PC-3 (cell line): ENCODE data around the gene UFD1. TPM values are rescaled to one million over a fixed set of nuclear protein-coding genes. Genes with fewer than 3 reads are reported as not detected.

Experiments
- ATAC-seq: fragments of 200-7000 bp; cut with Tn5 transposase; 2 replicates; pipeline ENCODE4 v1.9.1; 2020; ENCODE audit warnings: mild to moderate bottlenecking, moderate library complexity
- BruUV-seq: library from RNA; stranded (reverse); fragments of 400-500 nt; replicated peaks from 2 replicates; lab custom pipeline; 2021; lab: Mats Ljungman, UMichigan
- CTCF ChIA-PET: fragments of 300-600 bp; sonication (Branson Sonifier 250); formaldehyde crosslinking; loops from one replicate; lab custom pipeline; 2022; ENCODE audit warnings: antibody characterized with exemption; lab: Charles Lee
- POLR2A ChIA-PET: fragments of 300-600 bp; sonication (Branson Sonifier 250); formaldehyde crosslinking; loops from one replicate; lab custom pipeline; 2022; ENCODE audit warnings: antibody characterized with exemption; ENCODE audit not compliant: unreplicated experiment; lab: Charles Lee
- DNase-seq: peaks from one replicate; pipeline ENCODE4 v3.0.0-alpha.2; 2015
- H2AFZ ChIP-seq: fragments of 300-600 bp; sonication (generic); 2 replicates; pipeline ENCODE4 v1.6.0; 2016; ENCODE audit warnings: antibody characterized with exemption, low read length
- H3F3A ChIP-seq: fragments of 300-600 bp; sonication (generic); one replicate; pipeline ENCODE4 v1.6.0; 2017; ENCODE audit warnings: antibody characterized with exemption, low read length, control low read depth, mild to moderate bottlenecking; ENCODE audit not compliant: unreplicated experiment
- H3K27ac ChIP-seq: fragments of 300-600 bp; sonication (generic); 2 replicates; pipeline ENCODE4 v1.5.1; 2016; ENCODE audit warnings: mild to moderate bottlenecking, low read length
- H3K27me3 ChIP-seq: fragments of 300-600 bp; sonication (generic); 2 replicates; pipeline ENCODE4 v1.6.1; 2016; ENCODE audit warnings: low read length, mixed read lengths
- H3K36me3 ChIP-seq: fragments of 300-600 bp; sonication (generic); 2 replicates; pipeline ENCODE4 v1.6.1; 2016; ENCODE audit warnings: low read depth, mixed run types, low read length, mixed read lengths
- H3K4me1 ChIP-seq: fragments of 300-600 bp; sonication (generic); 2 replicates; pipeline ENCODE4 v1.5.1; 2016; ENCODE audit warnings: low read length; ENCODE audit not compliant: insufficient read depth
- H3K4me2 ChIP-seq: fragments of 300-600 bp; sonication (generic); 2 replicates; pipeline ENCODE4 v1.6.0; 2016; ENCODE audit warnings: low read length
- H3K4me3 ChIP-seq: fragments of 300-600 bp; sonication (generic); 2 replicates; pipeline ENCODE4 v1.5.1; 2016; ENCODE audit warnings: mild to moderate bottlenecking, low read length, mixed read lengths
- H3K79me2 ChIP-seq: fragments of 300-600 bp; sonication (generic); 2 replicates; pipeline ENCODE4 v1.6.1; 2017; ENCODE audit warnings: low read length, mixed read lengths
- H3K9ac ChIP-seq: fragments of 300-600 bp; sonication (generic); 2 replicates; pipeline ENCODE4 v1.6.0; 2016; ENCODE audit warnings: mild to moderate bottlenecking, low read length
- H3K9me2 ChIP-seq: fragments of 300-600 bp; sonication (generic); replicated peaks from 2 replicates; pipeline ENCODE4 v1.6.1; 2016; ENCODE audit warnings: mixed run types, low read length, mixed read lengths
- H3K9me3 ChIP-seq: fragments of 300-600 bp; sonication (generic); 2 replicates; pipeline ENCODE4 v1.6.1; 2016; ENCODE audit warnings: low read length, mixed read lengths
- H4K20me1 ChIP-seq: fragments of 300-600 bp; sonication (generic); 2 replicates; pipeline ENCODE4 v1.6.1; 2016; ENCODE audit warnings: low read length, mixed read lengths
- EZH2 ChIP-seq: fragments of 300-600 bp; sonication (generic); IDR thresholded peaks from one replicate; pipeline ENCODE4 v1.6.1; 2017; ENCODE audit warnings: antibody characterized with exemption, mild to moderate bottlenecking, low read length; ENCODE audit not compliant: unreplicated experiment
- EZH2phosphoT487 ChIP-seq: fragments of 300-600 bp; sonication (generic); IDR thresholded peaks from 2 replicates; pipeline ENCODE4 v1.6.1; 2018; ENCODE audit warnings: mild to moderate bottlenecking, antibody characterized with exemption, low read length, borderline replicate concordance
- intact Hi-C: fragments of 100-400 bp; cut with micrococcal nuclease; formaldehyde crosslinking; loops from 2 replicates; pipeline ENCODE4 v1.9.0; 2023
- total RNA-seq: library from RNA; depleted of rRNA; stranded (reverse); fragments of >200 nt; gene quantifications from 2 replicates; pipeline ENCODE4 v1.2.3, GENCODE V29; 2014
- TF ChIP-seq, protein P1 (sequence below): fragments of 300-600 bp; sonication (generic); conservative IDR thresholded peaks from 2 replicates; pipeline ENCODE4 v1.5.1; 2017; ENCODE audit warnings: antibody characterized with exemption, low read depth, mild to moderate bottlenecking, low read length

Gene UFD1
- total RNA-seq, 1 experiment from 2014 or later: 92.6 TPM

DNA sequence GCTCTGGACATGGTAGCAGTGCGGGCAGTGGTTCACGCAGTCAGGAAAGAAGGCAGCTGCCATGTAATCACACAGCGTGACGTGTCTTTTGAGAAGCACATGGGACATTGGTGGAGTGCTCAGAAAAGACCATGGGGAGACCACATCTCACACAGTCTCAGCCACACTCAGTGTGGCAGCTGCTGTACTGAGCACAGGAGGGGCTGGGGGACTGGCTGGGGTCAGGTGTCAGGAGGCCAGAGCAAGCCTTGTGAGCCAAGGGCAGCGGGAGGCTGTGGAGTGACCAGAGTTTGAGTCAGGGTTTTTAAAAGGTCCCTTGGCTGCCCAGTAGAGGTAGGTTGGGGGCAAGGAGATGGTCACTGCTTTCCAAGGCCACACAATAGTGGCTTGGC lies 26.7 kb upstream of the UFD1 start:
- no peaks in the 10 kb centered on the region for H3K4me1 ChIP-seq
- no peak overlapping the region for H2AFZ ChIP-seq
- no peaks in the 10 kb centered on the region for H3K36me3 ChIP-seq
- H3K9ac ChIP-seq: no peak overlapping the region
- no peak overlapping the region for H3K27ac ChIP-seq
- no peaks in the 10 kb centered on the region for H3K27me3 ChIP-seq
- no peaks in the 10 kb centered on the region for H3K9me3 ChIP-seq
- ATAC-seq (no peak), DNase-seq (no peak)
- no TSS peak for BruUV-seq
- H3K9me2 ChIP-seq: no peaks in the 10 kb centered on the region
- no peak overlapping the region for H3K4me3 ChIP-seq
- no peaks in the 10 kb centered on the region for H3F3A ChIP-seq
- TF ChIP-seq EZH2phosphoT487: no peak
- TF ChIP-seq EZH2: no peak
- TF ChIP-seq, protein P1, sequence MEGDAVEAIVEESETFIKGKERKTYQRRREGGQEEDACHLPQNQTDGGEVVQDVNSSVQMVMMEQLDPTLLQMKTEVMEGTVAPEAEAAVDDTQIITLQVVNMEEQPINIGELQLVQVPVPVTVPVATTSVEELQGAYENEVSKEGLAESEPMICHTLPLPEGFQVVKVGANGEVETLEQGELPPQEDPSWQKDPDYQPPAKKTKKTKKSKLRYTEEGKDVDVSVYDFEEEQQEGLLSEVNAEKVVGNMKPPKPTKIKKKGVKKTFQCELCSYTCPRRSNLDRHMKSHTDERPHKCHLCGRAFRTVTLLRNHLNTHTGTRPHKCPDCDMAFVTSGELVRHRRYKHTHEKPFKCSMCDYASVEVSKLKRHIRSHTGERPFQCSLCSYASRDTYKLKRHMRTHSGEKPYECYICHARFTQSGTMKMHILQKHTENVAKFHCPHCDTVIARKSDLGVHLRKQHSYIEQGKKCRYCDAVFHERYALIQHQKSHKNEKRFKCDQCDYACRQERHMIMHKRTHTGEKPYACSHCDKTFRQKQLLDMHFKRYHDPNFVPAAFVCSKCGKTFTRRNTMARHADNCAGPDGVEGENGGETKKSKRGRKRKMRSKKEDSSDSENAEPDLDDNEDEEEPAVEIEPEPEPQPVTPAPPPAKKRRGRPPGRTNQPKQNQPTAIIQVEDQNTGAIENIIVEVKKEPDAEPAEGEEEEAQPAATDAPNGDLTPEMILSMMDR: no peak
- CTCF ChIA-PET: no interaction called here
- POLR2A ChIA-PET: no interaction called here
- no peaks in the 10 kb centered on the region for H3K79me2 ChIP-seq
- intact Hi-C loops: no loop called here
- no peak overlapping the region for H3K4me2 ChIP-seq
- H4K20me1 ChIP-seq: no peaks in the 10 kb centered on the region

DNA sequence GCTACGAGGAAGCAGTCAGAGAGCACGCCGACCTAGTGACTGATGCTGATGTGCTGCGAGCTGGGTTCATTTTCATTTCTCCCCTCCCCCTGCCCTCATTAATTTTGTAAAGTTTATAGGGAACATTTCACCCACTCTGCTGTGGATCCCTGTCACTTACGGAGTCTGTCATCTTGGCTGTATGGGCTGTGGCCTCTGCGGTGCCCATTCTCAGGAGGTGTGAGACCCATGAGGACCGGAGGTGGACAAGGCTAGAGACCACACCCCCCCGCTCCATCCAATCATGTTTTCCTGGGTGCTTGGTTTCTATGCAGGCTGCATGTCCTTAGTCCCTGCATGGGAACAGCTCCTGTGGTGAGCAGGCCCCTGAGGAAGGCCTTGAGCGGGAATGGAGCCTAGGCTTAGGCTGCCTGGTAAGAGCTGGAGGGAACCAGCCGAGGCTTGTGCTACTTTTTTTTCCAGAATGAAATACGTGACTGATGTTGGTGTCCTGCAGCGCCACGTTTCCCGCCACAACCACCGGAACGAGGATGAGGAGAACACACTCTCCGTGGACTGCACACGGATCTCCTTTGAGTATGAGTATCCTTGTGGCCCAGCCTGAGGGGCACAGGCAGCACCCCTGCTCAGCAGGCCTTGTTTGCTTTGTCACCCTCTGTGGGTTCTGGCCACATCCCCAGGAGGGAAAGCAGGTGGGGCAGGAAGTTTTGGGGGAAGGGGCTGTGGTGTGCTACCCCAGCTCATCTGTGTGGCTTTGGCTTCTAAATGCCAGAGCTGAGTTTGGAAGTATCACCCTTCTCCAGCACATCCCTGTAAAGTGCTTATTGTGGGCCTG lies 26.1 kb upstream of the UFD1 start:
- ChIA-PET CTCF (no interaction called here), POLR2A (no interaction called here)
- Histone ChIP-seq H2AFZ (no peak overlapping the region), H3K9ac (no peak overlapping the region), H3K4me3 (no peak overlapping the region), H3K27me3 (no peaks in the 10 kb centered on the region), H3K36me3 (no peaks in the 10 kb centered on the region), H3K79me2 (no peaks in the 10 kb centered on the region), H3K4me2 (no peak overlapping the region), H3K9me3 (no peaks in the 10 kb centered on the region), H3K4me1 (no peaks in the 10 kb centered on the region), H3K27ac (no peak overlapping the region), H4K20me1 (no peaks in the 10 kb centered on the region), H3F3A (no peaks in the 10 kb centered on the region), H3K9me2 (no peaks in the 10 kb centered on the region)
- intact Hi-C loops: no loop called here
- ATAC-seq (no peak), DNase-seq (no peak)
- TF ChIP-seq EZH2: no peak
- TF ChIP-seq EZH2phosphoT487: no peak
- TF ChIP-seq, protein P1: no peak
- no TSS peak for BruUV-seq

DNA sequence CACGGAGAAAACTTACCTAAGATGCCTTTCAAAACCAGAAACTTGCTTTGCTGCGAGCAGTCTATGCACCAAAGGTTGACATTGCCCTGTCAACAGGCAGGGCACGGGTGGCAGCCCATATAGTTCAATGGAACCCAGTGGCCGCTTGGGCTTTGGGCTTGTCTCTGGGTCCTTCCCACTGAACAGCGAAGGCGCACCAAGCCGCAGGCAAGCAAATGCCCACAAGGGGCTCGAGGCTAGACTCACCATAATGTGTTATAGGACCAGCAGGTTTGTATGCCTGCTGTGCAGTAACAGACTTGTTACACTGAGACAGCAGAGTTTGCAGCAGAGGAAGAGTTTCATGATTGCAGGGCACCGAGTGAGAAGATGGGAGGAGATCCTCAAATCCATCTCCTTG lies 24.9 kb upstream of the UFD1 start:
- Histone ChIP-seq H3K27me3 (no peaks in the 10 kb centered on the region), H2AFZ (no peak overlapping the region), H4K20me1 (no peaks in the 10 kb centered on the region), H3K9me2 (no peaks in the 10 kb centered on the region), H3K4me2 (no peak overlapping the region), H3K36me3 (no peaks in the 10 kb centered on the region; the same call in 1 of the 2 replicates), H3K9ac (no peak overlapping the region), H3K4me1 (no peaks in the 10 kb centered on the region), H3K4me3 (no peak overlapping the region), H3K27ac (no peak overlapping the region), H3F3A (no peaks in the 10 kb centered on the region), H3K79me2 (no peaks in the 10 kb centered on the region), H3K9me3 (no peaks in the 10 kb centered on the region)
- no TSS peak for BruUV-seq
- intact Hi-C loops: no loop called here
- CTCF ChIA-PET: no interaction called here
- POLR2A ChIA-PET: no interaction called here
- no peak for DNase-seq
- no peak for ATAC-seq
- TF ChIP-seq EZH2 (no peak), EZH2phosphoT487 (no peak)
- TF ChIP-seq, protein P1: no peak
